Pancreas (tissue), 10 donors: ENCODE measurements around the gene CMIP. TPM values are rescaled to one million over a fixed set of nuclear protein-coding genes. Genes with fewer than 3 reads are reported as not detected.
A peak's percentile ranks its signal among the peaks of the same experiment; 100 is the strongest.

Experiments used
- ATAC-seq, 4 donors: fragments of 200-7000 bp; cut with Tn5 transposase; one replicate each; pipeline versions ENCODE4 v1.8.0 to v1.9.1; 2020; ENCODE audit warnings: mild to moderate bottlenecking in 4 of 4, moderate library complexity in 4 of 4
- DNase-seq, 6 donors: peaks; one replicate each; pipeline ENCODE4 v3.0.0-alpha.2; 2020
- FAIRE-seq: peaks from 2 replicates; lab custom pipeline; 2012; peaks lifted over from hg19 to GRCh38; lab: Jason Lieb, UNC
- H3K27ac ChIP-seq, 4 donors: fragments of 200-600 bp; sonication (generic); 1 replicate in 3 of 4; 2 replicates in 1 of 4; pipeline versions ENCODE4 v1.5.0 to v1.8.0; 2020
- H3K27me3 ChIP-seq, 4 donors: fragments of 200-600 bp; one replicate each; pipeline ENCODE4 v1.8.0; 2021
- H3K36me3 ChIP-seq, 3 donors: fragments of 200-600 bp; sonication (generic) in 1 of 3; one replicate each; pipeline versions ENCODE4 v1.5.0 to v1.8.0; 2020 to 2021
- H3K4me1 ChIP-seq, 3 donors: fragments of 200-600 bp; one replicate each; pipeline ENCODE4 v1.8.0; 2021
- H3K4me3 ChIP-seq, 4 donors: fragments of 200-600 bp; sonication (generic) in 2 of 4; one replicate each; pipeline versions ENCODE4 v1.5.0 to v1.8.0; 2020 to 2021
- H3K9me3 ChIP-seq, 4 donors: fragments of 200-600 bp; one replicate each; pipeline ENCODE4 v1.8.0; 2021
- CTCF ChIP-seq, 4 donors: fragments of 200-600 bp; sonication (generic) in 3 of 4; IDR thresholded peaks; one replicate each; pipeline versions ENCODE4 v1.5.0 to v1.8.0; 2021; ENCODE audit warnings: antibody characterized with exemption in 4 of 4
- WGBS, 2 donors: extraction: QIAGEN DNeasy Blood & Tissue Kit; methylation state at CpG; one replicate each; pipeline ENCODE4 v1.1.7; 2013; 5-methylcytosine and 5-hydroxymethylcytosine counted together
- intact Hi-C, 3 donors: fragments of 100-400 bp; cut with DNase I; formaldehyde crosslinking; loops; one replicate each; pipeline versions ENCODE4 v1.11.1 to v1.14.2; 2022
- polyA plus RNA-seq, 2 donors: library from polyadenylated mRNA; stranded (reverse); fragments of 200-250 nt; gene quantifications; one replicate each; pipeline ENCODE4 v1.2.3, GENCODE V29; 2013
- total RNA-seq, 6 donors: library from RNA; stranded (reverse); fragmentation: NEBNext Ultra II Directional in 4 of 6; extraction: Animal tissue kit (Norgen Biotek cat#: 25700) in 4 of 6; gene quantifications; one replicate each; pipeline versions ENCODE4 v1.2.1 to v1.2.4, GENCODE V29; 2021 to 2023
- donor health status: healthy with polysubstance abuse.
- donor health status: DM: no; HTN: no; CAD: no; lungs with moderate emphysema.
- donor health status: DM: no; HTN: no; CAD: no.
- donor health status: control.
- donor health status: control.
- donor health status: Bipolar disorder and iron deficiency.
- donor health status: DM: yes; HTN: yes; CAD: no.
- donor health status: DM: no; HTN: no; CAD: no.
- donor health status: DM: no; HTN: no; CAD: no.
- donor health status: DM: yes; HTN: yes; CAD: no.

CMIP gene
- total and polyA plus RNA-seq, 8 donors: 9.7 to 37.0 (median 21.5) TPM

GRCh38 chr16:81728435-81728834, 283.8 kb downstream of the CMIP start:
- WGBS, 2 donors: 89 to 90% methylated on average over 4 of the region's 4 CpGs
- Histone ChIP-seq H3K27ac (no peak overlapping the region), H3K4me3 (no peak overlapping the region), H3K27me3 (no peaks in the 10 kb centered on the region), H3K4me1 (peaks cover 0 to 7% (median 0%) of the 10 kb centered on the region in 3 donors), H3K9me3 (no peaks in the 10 kb centered on the region), H3K36me3 (no peaks in the 10 kb centered on the region)
- ATAC-seq (no peak), DNase-seq (no peak), FAIRE-seq (no peak)
- no peak for TF ChIP-seq CTCF (IDR thresholded peaks at IDR 0.05)
- intact Hi-C loops: no loop called here

GRCh38 chr16:81729451-81729850, 284.8 kb downstream of the CMIP start:
- H3K27me3 ChIP-seq: no peaks in the 10 kb centered on the region
- FAIRE-seq (no peak), ATAC-seq (no peak), DNase-seq (no peak)
- no peak for TF ChIP-seq CTCF (IDR thresholded peaks at IDR 0.05)
- H3K27ac ChIP-seq: no peak overlapping the region
- H3K36me3 ChIP-seq: no peaks in the 10 kb centered on the region
- H3K4me1 ChIP-seq: peaks cover 0 to 7% (median 0%) of the 10 kb centered on the region in 3 donors
- 87 to 88% methylated on average over 16 of the region's 16 CpGs for WGBS, 2 donors
- no peak overlapping the region for H3K4me3 ChIP-seq
- H3K9me3 ChIP-seq: no peaks in the 10 kb centered on the region
- intact Hi-C loops: no loop called here

GRCh38 chr16:81730090-81731051, 285.8 kb downstream of the CMIP start:
- Histone ChIP-seq H3K27ac (peak overlapping the region in 2 of 4 donors; percentile 41 to 64), H3K27me3 (no peaks in the 10 kb centered on the region), H3K4me1 (peaks cover 0 to 7% (median 0%) of the 10 kb centered on the region in 3 donors), H3K4me3 (peak overlapping the region in 3 of 4 donors; percentile 12 to 42 (median 27)), H3K36me3 (no peaks in the 10 kb centered on the region), H3K9me3 (no peaks in the 10 kb centered on the region)
- DNase-seq (peak; percentile 84 to 93 (median 89)), ATAC-seq (peak; percentile 86 to 95 (median 94)), FAIRE-seq (no peak)
- peak; percentile 56 to 70 (median 63) for TF ChIP-seq CTCF (IDR thresholded peaks at IDR 0.05)
- WGBS, 2 donors: 20 to 25% methylated on average over 43 to 47 of the region's 47 CpGs
- intact Hi-C loops: loop anchor here in 1 of 3 donors (5.0 kb wide), 1 partner anchor 328 kb away; no protein-coding TSS in a partner anchor

GRCh38 chr16:81731649-81732048, 287.0 kb downstream of the CMIP start:
- FAIRE-seq (no peak), DNase-seq (no peak), ATAC-seq (no peak)
- no peaks in the 10 kb centered on the region for H3K36me3 ChIP-seq
- TF ChIP-seq CTCF (IDR thresholded peaks at IDR 0.05): no peak
- 87% methylated on average over 8 of the region's 8 CpGs for WGBS, 2 donors
- H3K4me3 ChIP-seq: no peak overlapping the region
- no peak overlapping the region for H3K27ac ChIP-seq
- peaks cover 0 to 7% (median 0%) of the 10 kb centered on the region in 3 donors for H3K4me1 ChIP-seq
- intact Hi-C loops: loop anchor here in 1 of 3 donors (5.0 kb wide), 1 partner anchor 329 kb away; no protein-coding TSS in a partner anchor
- H3K27me3 ChIP-seq: no peaks in the 10 kb centered on the region
- H3K9me3 ChIP-seq: no peaks in the 10 kb centered on the region
